Cortex of kidney (tissue), 1 donor: ENCODE measurements around the gene TRIP10.
"Not testable (repeated sequence)": the region's sequence is repeated elsewhere in the genome, so short reads cannot be mapped to it uniquely, and the experiment has no call there.

Experiments used
- DNase-seq: peaks from one replicate; lab custom pipeline; 2025; lab: John Stamatoyannopoulos, UW

The TRIP10 gene

DNA sequence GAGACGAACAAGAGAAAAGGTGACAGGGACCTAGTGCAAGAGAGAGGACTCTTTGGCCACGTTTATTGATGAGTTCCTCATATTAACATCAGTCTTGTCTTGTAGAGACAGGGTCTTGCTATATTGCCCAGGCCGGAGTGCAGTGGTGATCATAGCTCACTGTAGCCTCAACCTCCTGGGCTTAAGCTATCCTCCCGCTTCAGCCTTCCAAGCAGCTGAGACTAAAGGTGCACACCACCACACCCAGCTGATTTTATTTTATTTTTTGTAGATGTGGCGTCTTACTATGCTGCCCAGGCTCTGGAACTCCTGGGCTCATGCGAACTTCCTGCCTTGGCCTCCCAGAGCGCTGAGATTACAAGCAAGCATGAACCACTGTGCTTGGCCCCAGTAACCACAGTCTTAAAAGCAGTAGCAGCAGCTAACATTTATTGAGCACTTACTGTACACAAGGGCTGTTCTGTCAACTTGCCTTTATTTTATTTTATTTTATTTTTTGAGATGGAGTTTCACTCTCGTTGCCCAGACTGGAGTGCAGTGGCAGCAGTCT is 28.8 kb downstream of the TRIP10 start:
- DNase-seq, result no peak

DNA sequence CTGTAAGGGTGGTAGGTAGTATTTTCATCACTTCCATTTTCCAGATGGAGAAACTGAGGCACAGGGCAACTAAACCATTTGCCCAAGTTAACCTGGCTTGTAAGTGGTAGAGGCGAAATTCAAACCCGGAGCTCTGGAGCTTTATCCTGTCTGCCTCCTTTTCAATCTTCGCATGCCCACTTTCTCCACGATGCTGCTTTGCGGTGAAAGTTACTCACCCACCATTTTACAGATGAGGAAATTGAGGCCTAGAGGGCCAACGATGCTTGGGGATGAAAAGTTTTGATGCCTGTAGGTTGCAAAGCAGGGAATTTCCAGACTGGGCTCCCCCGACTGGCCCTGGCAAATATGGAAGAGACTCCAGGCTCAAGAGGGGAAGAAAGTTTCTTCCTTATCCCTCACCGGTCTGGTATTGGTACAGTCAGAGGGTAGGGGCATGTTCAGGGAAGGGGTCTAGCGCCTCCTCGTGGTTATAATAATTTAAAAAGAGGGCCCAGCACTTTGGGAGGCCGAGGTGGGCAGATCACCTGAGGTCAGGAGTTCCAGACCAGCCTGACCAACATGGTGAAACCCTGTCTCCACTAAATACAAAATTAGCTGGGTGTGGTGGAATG is 29.6 kb downstream of the TRIP10 start:
- DNase-seq, result no peak

DNA sequence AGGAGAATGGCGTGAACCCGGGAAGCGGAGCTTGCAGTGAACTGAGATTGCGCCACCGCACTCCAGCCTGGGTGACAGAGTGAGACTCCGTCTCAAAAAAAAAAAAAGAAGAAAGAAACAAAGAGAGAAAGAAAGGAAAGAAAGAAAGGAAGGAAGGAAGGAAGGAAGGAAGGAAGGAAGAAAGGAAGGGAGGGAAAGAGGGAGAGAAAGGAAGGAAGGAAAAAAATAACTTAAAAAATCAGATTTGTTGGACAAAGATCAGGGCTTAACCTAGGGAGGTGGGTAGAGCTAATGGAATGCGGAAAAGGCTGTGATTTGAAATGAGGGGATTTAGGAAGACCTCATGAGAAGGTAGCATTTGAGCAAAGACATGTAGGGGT is 32.2 kb downstream of the TRIP10 start:
- not testable (repeated sequence) for DNase-seq

- no peak for DNase-seq
These were observed 32.8 kb downstream of the TRIP10 start, which contains the start of gene VAV1 for GRCh38 chr19:6772028-6772865. TSS of gene VAV1 (plus strand) at chr19:6772708. CDS start at chr19:6772808, 100 bp downstream.

DNA sequence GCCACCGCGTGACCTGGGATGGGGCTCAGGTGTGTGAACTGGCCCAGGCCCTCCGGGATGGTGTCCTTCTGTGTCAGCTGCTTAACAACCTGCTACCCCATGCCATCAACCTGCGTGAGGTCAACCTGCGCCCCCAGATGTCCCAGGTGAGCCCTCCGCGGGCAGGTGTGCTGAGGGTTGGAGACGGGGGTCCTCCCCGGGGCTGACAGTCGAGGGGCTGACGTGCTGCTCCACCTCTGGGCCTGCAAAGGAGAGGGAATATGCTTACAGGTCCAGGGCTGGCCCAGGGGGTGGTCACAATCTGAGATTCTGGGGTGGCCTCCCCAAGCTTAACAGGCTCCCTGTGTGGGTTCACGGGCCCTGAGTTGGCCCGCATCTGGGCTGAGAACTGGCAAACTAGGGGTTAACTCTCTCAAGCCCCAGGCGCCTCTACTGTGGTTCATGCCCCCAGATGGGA is 33.4 kb downstream of the TRIP10 start:
- no peak for DNase-seq

DNA sequence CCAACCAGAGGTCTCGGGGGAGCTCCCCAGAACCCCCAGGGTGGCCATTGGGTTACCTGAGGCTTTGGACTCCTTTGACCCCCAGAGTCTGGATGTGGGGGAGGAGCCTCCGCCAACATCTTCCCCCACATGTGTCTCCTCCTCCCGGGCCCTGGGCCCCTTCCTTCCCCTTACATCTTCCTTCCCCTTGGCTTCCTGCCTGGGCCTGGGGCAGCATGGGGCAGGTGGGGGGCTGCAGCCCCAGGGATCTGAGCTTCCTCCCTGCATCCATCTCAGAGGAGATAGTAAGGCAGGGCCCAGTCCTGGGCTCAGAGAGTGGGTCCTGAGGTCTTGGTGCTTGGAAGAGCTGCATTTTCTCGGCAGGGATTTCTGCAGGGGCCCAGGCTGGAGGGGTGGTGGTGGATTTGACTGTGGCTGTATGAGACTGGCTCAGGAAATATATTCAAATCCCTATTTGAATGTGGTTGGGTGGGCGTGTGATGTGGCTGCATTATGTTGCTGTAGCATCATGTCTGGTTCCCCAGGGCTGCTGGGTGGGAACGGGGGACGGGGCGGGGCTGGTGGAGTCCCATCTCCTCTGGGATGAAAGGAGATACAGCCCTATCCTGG is 33.9 kb downstream of the TRIP10 start:
- DNase-seq, result no peak

GRCh38 chr19:6774821-6775707 is 35.6 kb downstream of the TRIP10 start:
- no peak for DNase-seq

GRCh38 chr19:6776045-6776444 is 36.6 kb downstream of the TRIP10 start:
- not testable (repeated sequence) for DNase-seq

DNA sequence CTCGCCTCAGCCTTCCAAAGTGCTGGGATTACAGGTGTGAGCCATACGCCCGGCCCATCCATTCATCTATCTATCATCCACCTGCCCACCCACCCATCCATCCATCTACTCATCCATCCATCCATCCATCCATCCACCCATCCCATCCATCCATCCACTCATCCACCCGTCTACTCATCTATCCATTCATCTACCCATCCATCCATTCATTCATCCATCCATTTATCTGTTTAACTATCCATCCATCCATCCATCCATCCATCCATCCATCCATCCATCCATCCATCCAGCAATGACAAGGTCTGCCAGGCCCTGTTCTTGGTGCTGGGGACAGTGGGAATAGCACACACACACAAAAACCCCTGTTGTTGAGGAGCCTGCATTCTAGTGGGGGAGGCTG is 37.5 kb downstream of the TRIP10 start:
- DNase-seq, result no peak

DNA sequence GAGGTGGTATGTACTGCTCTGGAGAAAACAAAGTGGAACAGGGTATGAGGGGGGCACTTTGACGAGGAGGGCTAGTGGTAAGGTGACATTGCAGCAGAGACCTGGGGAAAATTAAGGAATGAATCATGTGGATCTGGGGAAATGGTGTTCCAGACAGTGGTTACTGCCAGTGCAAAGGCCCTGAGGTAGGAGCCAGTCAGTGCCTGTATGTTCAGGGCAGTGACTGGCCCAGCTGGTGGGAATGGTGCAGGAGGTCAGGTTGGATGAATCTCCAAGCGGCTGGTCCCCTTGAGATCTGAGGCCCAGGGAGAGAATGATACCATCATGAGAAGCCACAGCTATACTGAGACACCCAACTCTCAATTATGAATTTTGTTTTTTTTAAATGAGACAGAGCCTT is 38.0 kb downstream of the TRIP10 start:
- no peak for DNase-seq

- no peak for DNase-seq
These were observed 38.9 kb downstream of the TRIP10 start for GRCh38 chr19:6778386-6778785.

GRCh38 chr19:6779206-6779605 is 39.7 kb downstream of the TRIP10 start:
- DNase-seq, result no peak

DNA sequence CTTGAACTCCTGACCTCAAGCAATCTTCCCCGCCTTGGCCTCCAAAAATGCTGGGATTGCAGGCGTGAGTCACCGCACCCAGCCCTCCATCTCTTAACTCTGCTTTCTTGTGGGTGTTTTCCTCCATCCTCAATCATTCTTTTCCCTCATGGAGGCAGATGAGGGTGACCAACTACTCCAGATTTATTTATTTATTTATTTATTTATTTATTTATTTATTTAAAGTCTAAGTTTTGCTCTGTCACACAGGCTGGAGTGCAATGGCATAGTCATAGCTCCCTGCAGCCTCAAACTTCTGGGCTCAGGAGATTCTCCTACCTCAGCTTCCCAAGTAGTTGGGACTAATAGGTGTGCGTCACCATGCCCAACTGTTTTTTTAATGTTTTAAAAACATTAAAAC is 47.9 kb downstream of the TRIP10 start:
- no peak for DNase-seq

DNA sequence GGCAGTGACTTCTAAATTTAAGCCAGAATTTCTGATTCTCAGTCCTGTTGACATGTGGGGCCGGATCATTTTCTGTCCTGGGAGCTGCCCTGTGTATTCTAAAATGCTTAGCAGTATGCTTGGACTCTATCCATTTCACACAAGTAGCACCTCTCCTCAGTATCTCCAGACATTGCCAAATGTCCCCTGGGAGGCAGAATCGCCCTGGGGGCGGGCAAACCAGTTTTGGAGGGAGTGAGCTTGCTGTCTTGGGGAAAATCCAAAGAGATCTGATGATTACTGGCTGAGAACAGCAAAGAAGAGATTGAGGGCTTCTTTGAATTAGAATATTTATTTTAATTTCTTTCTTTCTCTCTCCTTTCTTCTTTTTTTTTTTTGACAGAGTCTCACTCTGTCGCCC is 49.4 kb downstream of the TRIP10 start:
- DNase-seq, result no peak

DNA sequence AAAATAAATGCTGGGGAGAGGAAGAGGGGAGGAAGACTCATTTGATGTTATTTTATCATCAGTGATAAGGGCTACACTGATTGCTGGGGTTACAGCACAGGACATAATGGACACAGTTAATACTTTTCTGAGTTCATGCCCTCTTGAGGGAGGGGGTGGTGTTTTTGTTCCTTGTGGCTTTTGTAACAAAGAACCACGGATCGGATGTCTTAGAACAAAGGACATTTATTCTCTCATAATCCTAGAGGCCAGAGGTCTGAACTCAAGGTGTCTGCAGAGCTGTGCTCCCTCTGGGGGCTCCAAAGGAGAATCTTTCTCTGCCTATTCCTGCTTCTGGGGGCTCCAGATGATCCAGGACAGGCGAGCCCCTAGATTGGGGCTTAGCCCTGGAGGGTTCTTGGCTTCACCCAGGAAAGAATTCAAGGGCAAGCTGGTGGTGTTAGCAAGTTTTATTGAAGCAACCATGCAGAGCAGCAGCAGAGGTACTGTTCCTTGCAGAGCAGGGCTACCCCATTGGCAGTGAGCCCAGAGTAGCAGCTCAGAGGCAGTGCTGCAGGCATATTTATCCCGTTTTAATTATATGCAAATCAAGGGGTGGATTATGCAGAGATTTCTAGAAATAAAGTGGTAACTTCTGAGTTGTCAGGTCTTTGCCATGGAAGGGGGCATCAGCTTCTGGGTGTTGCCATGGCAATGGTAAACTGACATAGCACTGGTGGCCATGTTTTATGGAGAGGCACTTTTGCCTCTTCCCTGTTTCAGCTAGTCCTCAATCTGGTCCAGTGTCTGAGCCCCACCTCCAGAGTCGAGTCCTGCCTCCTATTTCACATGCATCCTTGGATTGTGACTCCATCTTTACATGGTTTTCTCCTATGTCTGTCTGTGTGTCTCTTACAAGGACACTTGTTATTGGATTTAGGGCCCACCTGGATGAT is 51.0 kb downstream of the TRIP10 start:
- no peak for DNase-seq

DNA sequence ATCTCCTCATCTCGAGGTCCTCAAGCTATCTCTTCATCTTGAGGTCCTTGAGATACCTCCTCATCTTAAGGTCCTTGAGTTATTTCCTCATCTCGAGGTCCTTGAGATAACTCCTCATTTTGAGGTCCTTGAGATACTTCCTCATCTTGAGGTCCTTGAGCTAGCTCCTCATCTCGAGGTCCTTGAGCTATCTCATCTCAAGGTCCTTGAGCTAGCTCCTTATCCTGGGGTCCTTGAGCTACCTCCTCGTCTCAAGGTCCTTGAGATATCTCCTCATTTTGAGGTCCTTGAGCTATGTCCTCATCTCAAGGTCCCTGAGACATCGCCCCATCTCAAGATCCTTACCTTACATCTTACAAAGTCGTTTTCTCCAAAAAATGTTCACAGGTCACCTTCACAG is 51.8 kb downstream of the TRIP10 start:
- no peak for DNase-seq

- DNase-seq, result no peak
These were observed 53.9 kb downstream of the TRIP10 start for GRCh38 chr19:6793411-6793810.

DNA sequence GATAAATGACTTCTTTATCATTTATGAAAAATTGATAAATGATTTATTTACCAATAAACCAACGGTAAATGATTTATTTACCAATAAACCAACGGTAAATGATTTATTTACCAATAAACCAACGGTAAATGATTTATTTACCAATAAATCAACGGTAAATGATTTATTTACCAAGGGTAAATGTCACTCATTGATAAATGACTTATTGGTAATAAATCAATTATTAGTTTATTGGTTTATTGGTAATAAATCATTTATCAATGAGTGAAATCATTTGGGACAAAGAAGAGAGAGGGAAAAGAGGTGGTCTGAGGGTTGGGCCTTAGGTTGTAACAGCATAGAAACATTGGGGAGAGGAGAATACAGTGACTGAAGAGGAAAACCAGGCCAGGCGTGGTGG is 54.5 kb downstream of the TRIP10 start:
- no peak for DNase-seq

GRCh38 chr19:6794686-6795431 is 55.4 kb downstream of the TRIP10 start:
- DNase-seq, result no peak

DNA sequence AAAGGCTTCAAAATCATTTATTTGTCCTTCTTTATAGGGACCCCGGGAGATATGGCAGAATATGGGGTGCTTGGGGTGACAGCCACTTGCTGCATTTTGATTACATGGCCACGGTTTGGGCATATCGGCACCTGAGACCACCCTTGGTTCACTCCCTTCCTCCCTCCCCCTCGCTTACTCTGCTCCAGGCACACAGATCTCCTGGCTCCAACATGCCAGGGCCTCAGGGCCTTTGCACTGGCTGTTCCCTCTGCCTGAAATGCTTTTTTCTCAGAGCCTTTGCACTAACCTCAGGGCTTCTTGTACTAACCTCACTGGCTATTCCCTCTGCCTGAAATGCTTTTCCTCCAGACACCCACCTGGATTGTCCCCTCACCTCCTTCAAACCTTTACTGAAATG is 56.8 kb downstream of the TRIP10 start:
- DNase-seq, result no peak
